ENCODE results near the gene PLN.
A peak's percentile ranks its signal among the peaks of the same experiment; 100 is the strongest.

PLN gene

GRCh38 chr6:118580585-118581419 is 32.7 kb downstream of the PLN start:
- TF ChIP-seq CTCF (IDR thresholded peaks at IDR 0.05): peak; percentile 76

GRCh38 chr6:118581489-118581959 is 33.4 kb downstream of the PLN start:
- TF ChIP-seq CTCF (IDR thresholded peaks at IDR 0.05): no peak

- TF ChIP-seq CTCF (IDR thresholded peaks at IDR 0.05): no peak
These were observed 36.8 kb downstream of the PLN start for GRCh38 chr6:118584911-118585310.

GRCh38 chr6:118586746-118587485 is 38.8 kb downstream of the PLN start:
- no peak for TF ChIP-seq CTCF (IDR thresholded peaks at IDR 0.05)

GRCh38 chr6:118588626-118589025 is 40.5 kb downstream of the PLN start:
- TF ChIP-seq CTCF (IDR thresholded peaks at IDR 0.05): no peak

- TF ChIP-seq CTCF (IDR thresholded peaks at IDR 0.05): no peak
These were observed 41.1 kb downstream of the PLN start for GRCh38 chr6:118589186-118589585.

GRCh38 chr6:118589649-118590365 is 41.7 kb downstream of the PLN start:
- TF ChIP-seq CTCF (IDR thresholded peaks at IDR 0.05): no peak
